GM12878 (cell line): ENCODE data around the gene FAM186B. TPM values are rescaled to one million over a fixed set of nuclear protein-coding genes. Genes with fewer than 3 reads are reported as not detected.

Source experiments
- ATAC-seq: fragments of 200-7000 bp; cut with Tn5 transposase; 3 replicates; pipeline ENCODE4 v1.9.1; 2020; ENCODE audit warnings: mild to moderate bottlenecking, moderate library complexity
- BruUV-seq: library from RNA; stranded (reverse); fragments of 400-500 nt; replicated peaks from 2 replicates; lab custom pipeline; 2021; lab: Mats Ljungman, UMichigan
- CTCF ChIA-PET: fragments of 300-600 bp; sonication (Branson Sonifier 250); formaldehyde crosslinking; extraction: SDS; loops from one replicate; lab custom pipeline; 2021; ENCODE audit warnings: inconsistent platforms; lab: Yijun Ruan, JAX
- POLR2A ChIA-PET: fragments of 350-600 bp; formaldehyde crosslinking; extraction: SDS; loops from one replicate; lab custom pipeline; 2021; ENCODE audit warnings: inconsistent platforms; lab: Charles Lee
- RAD21 ChIA-PET: fragments of 300-600 bp; sonication (Branson Sonifier 250); formaldehyde crosslinking; loops from one replicate; lab custom pipeline; 2023; ENCODE audit warnings: antibody characterized with exemption; ENCODE audit not compliant: unreplicated experiment; lab: Charles Lee
- SMC1A ChIA-PET: fragments of 300-600 bp; sonication (Branson Sonifier 250); formaldehyde crosslinking; loops from one replicate; lab custom pipeline; 2023; ENCODE audit not compliant: unreplicated experiment, uncharacterized antibody; lab: Charles Lee
- DNase-seq: peaks from one replicate; pipeline ENCODE4 v3.0.0-alpha.2; 2011; ENCODE audit warnings: low read depth, low spot score
- FAIRE-seq: peaks from 3 replicates; lab custom pipeline; 2011; peaks lifted over from hg19 to GRCh38; lab: Jason Lieb, UNC
- H2AFZ ChIP-seq: 2 replicates; pipeline ENCODE4 v1.6.0; 2011; ENCODE audit warnings: low read depth, low read length, control low read depth; ENCODE audit not compliant: control insufficient read depth
- H3K27ac ChIP-seq: 2 replicates; pipeline ENCODE4 v1.5.1; 2011; ENCODE audit warnings: control low read depth; ENCODE audit not compliant: control insufficient read depth, insufficient read depth
- H3K27me3 ChIP-seq, 2 experiments: replicated peaks in 1 of 2; 2 replicates each; pipeline versions ENCODE4 v1.6.0 to v1.6.1; 2011; ENCODE audit warnings: low read length in 1 of 2; ENCODE audit not compliant: control insufficient read depth in 2 of 2, insufficient read depth in 2 of 2
- H3K36me3 ChIP-seq, 2 experiments: 2 replicates each; pipeline ENCODE4 v1.5.1; 2011; ENCODE audit warnings: low read length in 1 of 2; ENCODE audit not compliant: control insufficient read depth in 2 of 2, insufficient read depth in 2 of 2
- H3K4me1 ChIP-seq: 2 replicates; pipeline ENCODE4 v1.6.1; 2011; ENCODE audit warnings: mild to moderate bottlenecking, low read length, moderate library complexity, mixed read lengths; ENCODE audit not compliant: control insufficient read depth, insufficient read depth
- H3K4me2 ChIP-seq: 2 replicates; pipeline ENCODE4 v1.6.0; 2011; ENCODE audit warnings: control low read depth; ENCODE audit not compliant: control insufficient read depth, insufficient read depth
- H3K4me3 ChIP-seq: fragments of 200-600 bp; sonication (generic); 2 replicates; pipeline ENCODE4 v1.5.1; 2016
- H3K79me2 ChIP-seq: 2 replicates; pipeline ENCODE4 v1.6.0; 2011; ENCODE audit warnings: low read length; ENCODE audit not compliant: control insufficient read depth, insufficient read depth
- H3K9ac ChIP-seq: 2 replicates; pipeline ENCODE4 v1.8.0; 2011; ENCODE audit warnings: low read length, control low read depth, mixed read lengths; ENCODE audit not compliant: control insufficient read depth, insufficient read depth
- H3K9me3 ChIP-seq: replicated peaks from 3 replicates; pipeline ENCODE4 v1.5.1; 2011; ENCODE audit warnings: mild to moderate bottlenecking, low read length; ENCODE audit not compliant: control insufficient read depth, insufficient read depth
- H4K20me1 ChIP-seq: 2 replicates; pipeline ENCODE4 v1.6.0; 2011; ENCODE audit not compliant: control insufficient read depth, insufficient read depth
- CBX5 ChIP-seq: sonication (generic); IDR thresholded peaks from 2 replicates; pipeline ENCODE4 v1.6.1; 2016; ENCODE audit warnings: low read depth, moderate library complexity, mild to moderate bottlenecking, inconsistent platforms
- HSF1 ChIP-seq: fragments of 150-350 bp; IDR thresholded peaks from 2 replicates; pipeline ENCODE4 v1.6.1; 2014; ENCODE audit warnings: mild to moderate bottlenecking, low read depth, low read length
- KAT2A ChIP-seq: conservative IDR thresholded peaks from 2 replicates; pipeline ENCODE4 v1.6.1; 2011; ENCODE audit warnings: low read depth, low read length; ENCODE audit not compliant: control insufficient read depth
- NR2F1 ChIP-seq: fragments of 450-650 bp; conservative IDR thresholded peaks from 2 replicates; pipeline ENCODE4 v1.6.1; 2017; ENCODE audit warnings: mild to moderate bottlenecking
- RUNX3 ChIP-seq: IDR thresholded peaks from 2 replicates; pipeline ENCODE4 v1.6.1; 2012; ENCODE audit warnings: low read length, inconsistent platforms
- SKIL ChIP-seq: fragments of 450-650 bp; IDR thresholded peaks from 2 replicates; pipeline ENCODE4 v1.6.1; 2017; ENCODE audit warnings: mild to moderate bottlenecking, low read depth, inconsistent platforms; ENCODE audit not compliant: poor library complexity, severe bottlenecking
- TBL1XR1 ChIP-seq: IDR thresholded peaks from 2 replicates; pipeline ENCODE4 v1.6.1; 2012; ENCODE audit warnings: low read depth, low read length, improper control_type of control experiment
- YBX1 ChIP-seq: fragments of 450-650 bp; IDR thresholded peaks from 2 replicates; pipeline ENCODE4 v1.6.1; 2016; ENCODE audit warnings: antibody characterized with exemption
- WGBS: methylation state at CpG from one replicate; pipeline ENCODE4 v1.1.6; 2016; ENCODE audit warnings: low lambda C conversion rate; ENCODE audit not compliant: insufficient replicate concordance, insufficient coverage; ENCODE audit errors: missing lambda C conversion rate; 5-methylcytosine and 5-hydroxymethylcytosine counted together
- in situ Hi-C: fragments of 300-500 bp; cut with MboI; formaldehyde crosslinking; loops from 9 replicates; pipeline ENCODE4 v1.14.3; 2018; ENCODE audit warnings: mixed read lengths
- intact Hi-C: fragments of 100-400 bp; cut with micrococcal nuclease; formaldehyde crosslinking; loops from one replicate; pipeline ENCODE4 v1.14.2; 2022; ENCODE audit not compliant: unreplicated experiment
- polyA plus RNA-seq, 11 experiments: library from polyadenylated mRNA; depleted of rRNA in 4 of 11; unstranded in 6 of 11; stranded (reverse) in 5 of 11; fragments of >200 nt; fragmentation: Nextera tagmentation in 4 of 11; fragmentation: Illumina TruSeq in 1 of 11; extraction: Ambion mirVana in 4 of 11; extraction: Trizol in 1 of 11; gene quantifications; 1 replicate in 1 of 11; 2 replicates in 10 of 11; pipeline versions ENCODE4 v1.2.1 to v1.2.3, GENCODE V29; 2011 to 2016; ENCODE audit warnings: inconsistent platforms in 2 of 11, missing spikeins in 2 of 11, low read depth in 1 of 11
- total RNA-seq, 4 experiments: library from RNA; depleted of rRNA in 3 of 4; stranded (reverse); fragments of >200 nt in 3 of 4; fragmentation: Illumina TruSeq in 1 of 4; extraction: Trizol in 1 of 4; gene quantifications; 2 replicates each; pipeline versions ENCODE4 v1.2.1 to v1.2.3, GENCODE V29; 2013 to 2021
- TF ChIP-seq, protein P1 (sequence below): fragments of 150-350 bp; IDR thresholded peaks from 2 replicates; pipeline ENCODE4 v1.6.1; 2016; ENCODE audit warnings: low read depth, low read length
- TF ChIP-seq, protein P2 (sequence below): fragments of 450-650 bp; IDR thresholded peaks from 2 replicates; pipeline ENCODE4 v1.6.1; 2017; ENCODE audit warnings: borderline replicate concordance

Gene FAM186B
- total and polyA plus RNA-seq, 10 of the 15 experiments (the other 5 are each of a cell fraction or from before 2014, with no cell fraction given), result 0.13 to 0.79 (median 0.51) TPM

DNA sequence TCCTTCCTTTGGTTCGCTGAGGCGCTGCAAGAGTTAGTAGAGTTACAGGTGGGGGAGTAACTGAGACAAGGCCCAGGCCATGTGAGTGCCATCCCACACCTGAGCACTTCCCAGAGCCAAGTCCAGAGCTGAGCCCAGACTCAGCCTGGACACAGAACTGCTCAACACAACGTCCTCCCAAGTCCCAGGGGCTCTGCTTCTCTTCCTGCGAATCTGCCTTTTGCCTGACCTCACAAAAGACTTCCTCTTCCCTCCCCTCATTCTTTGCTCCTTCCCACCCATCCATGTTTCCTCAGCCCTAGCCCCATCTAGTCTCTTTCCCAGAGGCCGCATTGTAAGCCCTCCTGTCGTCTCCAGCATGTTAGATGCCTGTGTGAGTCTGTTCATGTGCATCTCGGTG, 20.8 kb downstream of the FAM186B start:
- Histone ChIP-seq H3K36me3 (peaks cover 0 to 3% of the 10 kb centered on the region in 2 experiments; a peak in 3 of 4 replicates), H3K4me3 (no peak overlapping the region), H3K9me3 (no peaks in the 10 kb centered on the region), H3K9ac (no peak overlapping the region), H4K20me1 (no peaks in the 10 kb centered on the region), H3K4me2 (no peak overlapping the region), H3K27me3 (no peaks in the 10 kb centered on the region), H3K79me2 (no peaks in the 10 kb centered on the region), H3K27ac (no peak overlapping the region), H2AFZ (no peak overlapping the region), H3K4me1 (peaks cover 17% of the 10 kb centered on the region)
- intact Hi-C loops, result no loop called here
- RAD21 ChIA-PET, result interaction anchor here (1.1 kb wide), 1 partner anchor 38 kb away, joined by 5 read pairs; the partner anchor contains the start of gene PRPF40B
- in situ Hi-C loops, result no loop called here
- TF ChIP-seq, protein P1, sequence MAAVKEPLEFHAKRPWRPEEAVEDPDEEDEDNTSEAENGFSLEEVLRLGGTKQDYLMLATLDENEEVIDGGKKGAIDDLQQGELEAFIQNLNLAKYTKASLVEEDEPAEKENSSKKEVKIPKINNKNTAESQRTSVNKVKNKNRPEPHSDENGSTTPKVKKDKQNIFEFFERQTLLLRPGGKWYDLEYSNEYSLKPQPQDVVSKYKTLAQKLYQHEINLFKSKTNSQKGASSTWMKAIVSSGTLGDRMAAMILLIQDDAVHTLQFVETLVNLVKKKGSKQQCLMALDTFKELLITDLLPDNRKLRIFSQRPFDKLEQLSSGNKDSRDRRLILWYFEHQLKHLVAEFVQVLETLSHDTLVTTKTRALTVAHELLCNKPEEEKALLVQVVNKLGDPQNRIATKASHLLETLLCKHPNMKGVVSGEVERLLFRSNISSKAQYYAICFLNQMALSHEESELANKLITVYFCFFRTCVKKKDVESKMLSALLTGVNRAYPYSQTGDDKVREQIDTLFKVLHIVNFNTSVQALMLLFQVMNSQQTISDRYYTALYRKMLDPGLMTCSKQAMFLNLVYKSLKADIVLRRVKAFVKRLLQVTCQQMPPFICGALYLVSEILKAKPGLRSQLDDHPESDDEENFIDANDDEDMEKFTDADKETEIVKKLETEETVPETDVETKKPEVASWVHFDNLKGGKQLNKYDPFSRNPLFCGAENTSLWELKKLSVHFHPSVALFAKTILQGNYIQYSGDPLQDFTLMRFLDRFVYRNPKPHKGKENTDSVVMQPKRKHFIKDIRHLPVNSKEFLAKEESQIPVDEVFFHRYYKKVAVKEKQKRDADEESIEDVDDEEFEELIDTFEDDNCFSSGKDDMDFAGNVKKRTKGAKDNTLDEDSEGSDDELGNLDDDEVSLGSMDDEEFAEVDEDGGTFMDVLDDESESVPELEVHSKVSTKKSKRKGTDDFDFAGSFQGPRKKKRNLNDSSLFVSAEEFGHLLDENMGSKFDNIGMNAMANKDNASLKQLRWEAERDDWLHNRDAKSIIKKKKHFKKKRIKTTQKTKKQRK, result no peak
- TF ChIP-seq KAT2A (no peak), HSF1 (no peak), YBX1 (no peak), RUNX3 (no peak), NR2F1 (no peak), SKIL (no peak), CBX5 (no peak), TBL1XR1 (no peak)
- TF ChIP-seq, protein P2, sequence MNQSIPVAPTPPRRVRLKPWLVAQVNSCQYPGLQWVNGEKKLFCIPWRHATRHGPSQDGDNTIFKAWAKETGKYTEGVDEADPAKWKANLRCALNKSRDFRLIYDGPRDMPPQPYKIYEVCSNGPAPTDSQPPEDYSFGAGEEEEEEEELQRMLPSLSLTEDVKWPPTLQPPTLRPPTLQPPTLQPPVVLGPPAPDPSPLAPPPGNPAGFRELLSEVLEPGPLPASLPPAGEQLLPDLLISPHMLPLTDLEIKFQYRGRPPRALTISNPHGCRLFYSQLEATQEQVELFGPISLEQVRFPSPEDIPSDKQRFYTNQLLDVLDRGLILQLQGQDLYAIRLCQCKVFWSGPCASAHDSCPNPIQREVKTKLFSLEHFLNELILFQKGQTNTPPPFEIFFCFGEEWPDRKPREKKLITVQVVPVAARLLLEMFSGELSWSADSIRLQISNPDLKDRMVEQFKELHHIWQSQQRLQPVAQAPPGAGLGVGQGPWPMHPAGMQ, result no peak
- 89% methylated on average over 7 of the region's 7 CpGs for WGBS
- POLR2A ChIA-PET, result no interaction called here
- no TSS peak for BruUV-seq
- ATAC-seq (no peak), DNase-seq (no peak), FAIRE-seq (no peak)
- SMC1A ChIA-PET, result interaction anchor here (0.9 kb wide), 1 partner anchor 33 kb away, joined by 3 read pairs; no protein-coding TSS in a partner anchor
- CTCF ChIA-PET, result interaction anchor here (0.6 to 8.7 kb wide), 4 partner anchors 17 to 225 kb away, joined by 3 to 145 read pairs (median 26); partner anchors contain the start of gene PRPF40B
